ENCODE data around the gene CTRB2.
"Not testable (repeated sequence)": the region's sequence is repeated elsewhere in the genome, so short reads cannot be mapped to it uniquely, and the experiment has no call there.

The CTRB2 gene

DNA sequence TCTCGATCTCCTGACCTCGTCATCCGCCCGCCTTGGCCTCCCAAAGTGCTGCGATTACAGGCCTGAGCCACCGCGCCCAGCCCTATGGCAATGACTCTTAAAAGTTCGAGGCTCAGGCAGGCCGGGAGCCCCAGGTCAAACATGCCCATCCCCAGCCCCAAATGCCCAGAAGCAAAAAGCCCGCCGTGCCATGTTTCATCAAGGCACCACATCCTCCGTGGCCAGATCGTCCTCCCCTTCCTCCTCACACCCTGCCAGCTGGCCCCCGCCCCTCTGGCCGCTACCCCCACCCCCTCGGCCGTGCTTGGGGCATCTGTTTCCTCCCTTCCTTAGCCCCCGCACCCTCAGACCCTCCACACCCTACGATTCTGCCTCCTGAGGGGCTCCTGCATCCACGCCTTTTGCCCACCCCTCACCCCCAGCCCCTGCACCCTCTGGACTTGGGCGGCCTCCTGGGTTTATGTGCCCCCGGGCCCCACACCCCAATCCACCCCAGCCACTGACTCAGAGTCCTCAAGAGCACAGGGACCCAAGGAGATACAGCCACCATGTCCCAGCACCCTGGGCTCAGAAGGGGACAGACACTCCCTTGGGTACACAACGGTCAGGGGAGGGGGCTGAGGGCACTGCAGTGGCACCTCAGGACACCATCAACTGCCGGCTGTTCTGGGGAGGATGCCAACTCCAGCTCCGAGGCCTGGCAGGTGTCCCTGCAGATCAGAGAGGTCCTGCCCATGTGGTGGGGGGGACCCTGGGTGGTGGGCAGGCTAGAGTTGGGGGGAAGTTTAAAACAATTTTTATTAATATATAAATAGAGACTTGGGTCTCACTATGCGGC lies 18.9 kb upstream of the CTRB2 start:
- DNase-seq = no peak

GRCh38 chr16:75225092-75225491 lies 18.1 kb upstream of the CTRB2 start:
- no peak for DNase-seq

GRCh38 chr16:75224306-75225082 lies 17.5 kb upstream of the CTRB2 start:
- no peak for DNase-seq

DNA sequence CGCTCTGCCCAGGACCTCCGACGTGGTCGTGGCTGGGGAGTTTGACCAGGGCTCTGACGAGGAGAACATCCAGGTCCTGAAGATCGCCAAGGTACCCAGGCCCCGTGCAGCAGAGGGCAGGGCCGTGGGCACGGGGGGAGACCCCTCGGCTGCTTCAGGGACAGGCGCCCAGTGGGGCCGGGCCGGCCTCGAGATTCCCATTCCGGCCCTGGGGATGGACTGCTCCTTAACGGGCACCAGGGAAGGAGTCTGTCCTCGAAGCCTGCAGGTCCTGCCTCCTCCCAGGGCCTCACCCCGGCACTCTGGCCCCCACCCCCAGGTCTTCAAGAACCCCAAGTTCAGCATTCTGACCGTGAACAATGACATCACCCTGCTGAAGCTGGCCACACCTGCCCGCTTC lies 16.2 kb upstream of the CTRB2 start:
- DNase-seq = not testable (repeated sequence)

- no peak for DNase-seq
Observed at GRCh38 chr16:75222271-75222783, 15.4 kb upstream of the CTRB2 start.

- DNase-seq = no peak
Observed at GRCh38 chr16:75219838-75220237, 12.9 kb upstream of the CTRB2 start.

DNA sequence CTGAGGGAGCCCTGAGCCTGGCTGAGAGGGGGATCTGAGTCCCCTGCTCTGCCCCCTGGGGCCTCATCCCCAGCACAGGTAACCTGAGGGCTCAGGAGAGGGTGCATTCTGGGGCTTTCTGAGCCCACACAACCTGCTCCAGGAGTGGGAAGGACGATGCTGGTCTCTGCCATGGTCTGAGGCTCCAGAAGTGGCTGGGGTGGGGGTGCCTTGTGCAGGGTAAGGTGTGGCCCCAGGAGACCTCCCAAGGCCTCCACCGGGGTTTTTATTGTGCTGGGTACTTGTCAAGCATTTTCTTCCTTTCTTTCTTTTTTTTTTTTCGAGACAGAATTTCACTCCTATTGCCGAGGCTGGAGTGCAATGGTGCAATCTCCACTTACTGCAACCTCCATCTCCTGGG lies 12.1 kb upstream of the CTRB2 start:
- no peak for DNase-seq

DNA sequence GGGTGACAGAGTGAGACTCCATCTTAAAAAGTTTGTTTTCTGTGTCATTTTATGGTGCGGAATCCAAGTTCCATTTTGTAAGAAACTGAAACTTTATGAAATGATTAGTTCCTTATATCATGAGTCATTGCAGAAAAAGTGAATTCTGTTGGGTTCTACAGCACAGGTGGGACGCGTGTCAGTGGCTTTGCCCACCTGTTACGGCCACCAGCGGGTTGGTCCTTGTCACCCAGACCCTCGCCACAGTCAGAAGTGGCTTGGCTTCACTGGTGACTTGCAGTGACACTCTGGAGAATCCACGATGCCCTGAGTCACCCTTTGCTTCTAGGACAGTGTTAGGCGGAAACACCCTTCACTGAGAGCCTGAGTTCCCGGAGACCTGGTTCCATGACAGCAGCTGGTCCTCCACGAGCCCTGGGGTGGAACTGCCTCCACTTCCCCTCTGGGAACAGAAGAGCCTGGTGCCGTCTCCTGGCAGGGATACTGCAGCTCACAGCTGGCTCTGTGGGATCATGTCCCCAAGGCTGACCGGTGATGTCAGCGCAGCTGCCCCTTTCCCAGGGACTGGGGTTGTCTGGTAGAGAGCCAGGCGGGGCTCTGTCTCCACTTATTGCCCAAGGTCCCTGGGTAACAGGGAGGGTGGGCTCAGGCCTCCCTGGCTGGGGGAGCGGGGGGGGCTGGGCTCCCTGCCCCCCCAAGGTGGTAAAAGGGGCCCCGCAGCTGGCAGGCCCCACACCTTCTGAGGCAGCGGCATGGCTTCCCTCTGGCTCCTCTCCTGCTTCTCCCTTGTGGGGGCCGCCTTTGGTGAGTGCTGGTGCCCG lies 11.5 kb upstream of the CTRB2 start, which contains the start of gene CTRB1:
Gene CTRB1, plus strand, starts transcription at position 733 of the 821 bp plus-strand sequence. Its CDS starts 20 bp downstream, at position 753.
- DNase-seq = no peak

DNA sequence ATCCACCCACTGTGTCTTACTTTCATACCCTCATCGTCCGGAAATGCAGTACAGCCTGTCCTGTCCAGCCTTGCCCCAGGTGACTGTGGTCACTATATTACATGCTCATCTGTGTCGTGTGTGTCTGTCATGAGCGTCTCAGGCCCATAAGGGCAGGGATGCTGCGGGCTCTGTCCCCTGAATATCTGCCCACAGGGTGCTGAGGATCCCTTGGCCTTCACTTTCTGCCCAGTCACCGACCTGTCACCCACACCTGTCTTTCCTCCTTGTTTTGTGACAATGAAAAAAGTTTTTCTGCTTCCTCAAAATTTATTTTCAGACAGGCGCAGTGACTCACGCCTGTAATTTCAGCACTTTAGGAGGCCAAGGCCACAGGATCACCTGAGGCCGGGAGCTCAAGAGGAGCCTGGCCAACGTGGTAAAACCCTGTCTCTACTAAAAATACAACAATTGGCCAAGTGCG lies 10.5 kb upstream of the CTRB2 start:
- DNase-seq = no peak

DNA sequence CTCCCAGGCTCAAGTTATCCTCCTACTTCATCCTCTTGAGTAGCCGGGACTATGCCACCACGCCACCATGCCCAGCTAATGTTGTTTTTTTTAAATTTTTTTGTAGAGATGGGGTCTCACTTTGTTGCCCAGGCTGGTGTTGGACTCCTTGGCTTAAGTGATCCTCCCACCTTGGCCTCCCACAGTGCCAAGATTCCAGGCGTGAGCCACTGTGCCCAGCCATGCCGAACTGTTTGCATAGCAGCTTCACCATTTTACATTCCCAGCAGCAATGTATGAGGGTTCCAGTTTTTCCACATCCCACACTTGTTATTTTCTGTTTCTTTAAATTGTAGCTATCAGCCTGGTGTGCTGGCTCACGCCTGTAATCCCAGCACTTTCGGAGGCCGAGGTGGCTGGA lies 9.6 kb upstream of the CTRB2 start:
- no peak for DNase-seq

GRCh38 chr16:75216127-75216526 lies 9.2 kb upstream of the CTRB2 start:
- DNase-seq = no peak

DNA sequence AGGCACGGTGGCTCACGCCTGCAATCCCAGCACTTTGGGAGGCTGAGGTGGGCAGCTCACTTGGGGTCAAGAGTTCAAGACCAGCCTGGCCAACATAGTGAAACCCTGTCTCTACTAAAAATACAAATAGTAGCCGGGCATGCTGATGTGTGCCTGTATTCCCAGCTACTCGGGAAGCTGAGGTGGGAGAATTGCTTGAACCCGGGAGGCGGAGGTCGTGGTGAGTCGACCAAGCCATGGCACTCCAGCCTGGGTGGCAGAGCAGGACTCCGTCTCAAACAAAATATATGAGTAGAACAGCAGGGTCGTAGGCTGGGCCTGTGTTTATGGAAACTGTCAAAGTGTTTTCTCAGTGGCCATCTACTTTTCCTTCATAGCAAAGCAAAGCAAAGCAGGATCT lies 4.3 kb upstream of the CTRB2 start:
- not testable (repeated sequence) for DNase-seq

GRCh38 chr16:75209944-75210343 lies 3.0 kb upstream of the CTRB2 start:
- no peak for DNase-seq

DNA sequence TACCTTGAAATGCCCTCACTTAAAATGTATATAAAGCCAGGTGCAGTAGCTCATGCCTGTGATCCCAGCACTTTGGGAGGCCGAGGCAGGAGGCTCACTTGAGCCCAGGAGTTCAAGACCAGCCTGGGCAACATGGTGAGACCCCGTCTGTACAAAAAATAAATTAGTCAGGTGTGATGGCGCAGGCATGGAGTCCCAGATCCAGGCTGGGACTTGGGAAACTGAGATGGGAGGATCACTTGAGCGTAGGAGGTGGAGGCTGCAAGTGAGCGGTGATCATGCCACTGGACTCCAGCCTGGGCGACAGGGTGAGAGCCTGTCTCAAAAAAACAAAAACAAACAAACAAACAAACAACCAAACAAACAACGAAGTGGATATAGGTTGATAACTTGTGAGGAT lies 2.6 kb upstream of the CTRB2 start:
- not testable (repeated sequence) for DNase-seq

DNA sequence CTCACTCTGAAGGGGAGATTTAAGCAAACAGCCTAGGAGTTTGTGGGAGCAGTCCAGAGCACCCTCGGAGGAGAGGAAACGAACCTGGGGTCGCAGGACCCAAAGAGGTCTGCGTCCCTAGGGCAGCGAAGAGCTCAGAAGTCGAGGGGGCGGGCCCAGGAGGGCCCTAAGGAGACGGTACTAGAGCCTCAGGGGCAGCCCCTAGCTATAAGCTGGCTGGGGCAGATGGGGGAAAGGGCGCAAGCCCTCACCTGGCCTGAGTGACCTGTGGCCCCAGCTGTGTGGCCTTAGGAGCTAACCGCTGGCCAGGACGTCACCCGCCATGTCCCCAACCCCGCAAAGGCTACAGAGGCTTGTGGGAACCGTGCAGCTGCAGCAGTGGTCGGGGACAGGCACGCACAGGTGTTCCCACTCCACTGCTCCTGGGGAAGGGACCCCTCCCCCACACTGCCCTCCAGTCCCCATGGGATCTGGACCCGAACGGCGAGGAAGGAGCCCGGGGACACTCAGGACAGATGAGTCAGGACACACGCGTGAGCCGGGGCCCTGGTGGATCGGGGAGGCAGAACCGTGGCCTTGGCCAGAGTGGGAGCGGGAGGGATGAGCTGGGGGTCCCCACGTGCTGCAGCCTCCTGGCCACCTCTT lies 2.0 kb upstream of the CTRB2 start:
- no peak for DNase-seq

GRCh38 chr16:75208242-75208825 lies 1.4 kb upstream of the CTRB2 start:
- DNase-seq = no peak

DNA sequence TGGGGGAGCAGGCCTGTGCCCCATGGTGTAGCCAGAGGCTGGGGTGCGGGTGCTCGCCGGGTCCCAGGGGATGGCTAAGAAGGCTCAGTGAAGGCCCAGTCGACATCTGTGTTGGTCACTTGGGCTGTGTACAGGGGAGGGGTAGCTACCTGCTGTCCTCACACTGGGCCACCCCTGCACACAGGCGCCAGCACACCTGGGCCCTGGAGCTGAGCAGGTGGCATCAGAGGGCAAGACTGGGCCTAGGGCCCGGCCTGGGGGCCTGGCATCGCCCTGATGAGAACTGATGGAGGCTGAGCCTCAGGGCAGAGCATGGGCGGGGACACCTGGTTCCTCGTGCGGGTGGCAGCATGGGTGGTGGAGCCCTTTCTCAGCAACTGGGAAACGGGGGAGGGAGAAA lies 870 bp upstream of the CTRB2 start:
- no peak for DNase-seq

- DNase-seq = not testable (repeated sequence)
Observed at GRCh38 chr16:75205961-75206748, 806 bp downstream of the CTRB2 start.

DNA sequence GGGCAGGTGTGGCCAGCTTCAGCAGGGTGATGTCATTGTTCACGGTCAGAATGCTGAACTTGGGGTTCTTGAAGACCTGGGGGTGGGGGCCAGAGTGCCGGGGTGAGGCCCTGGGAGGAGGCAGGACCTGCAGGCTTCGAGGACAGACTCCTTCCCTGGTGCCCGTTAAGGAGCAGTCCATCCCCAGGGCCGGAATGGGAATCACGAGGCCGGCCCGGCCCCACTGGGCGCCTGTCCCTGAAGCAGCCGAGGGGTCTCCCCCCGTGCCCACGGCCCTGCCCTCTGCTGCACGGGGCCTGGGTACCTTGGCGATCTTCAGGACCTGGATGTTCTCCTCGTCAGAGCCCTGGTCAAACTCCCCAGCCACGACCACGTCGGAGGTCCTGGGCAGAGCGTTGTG lies 1.5 kb downstream of the CTRB2 start:
- not testable (repeated sequence) for DNase-seq

GRCh38 chr16:75204905-75205304 lies 2.1 kb downstream of the CTRB2 start:
- DNase-seq = not testable (repeated sequence)

GRCh38 chr16:75204410-75204758 lies 2.6 kb downstream of the CTRB2 start:
- DNase-seq = no peak
